H1 (cell line): ENCODE measurements around the gene SPOCK1. TPM values are rescaled to one million over a fixed set of nuclear protein-coding genes. Genes with fewer than 3 reads are reported as not detected.

Experiments used
- HDAC2 ChIP-seq, 2 experiments: fragments of 300-600 bp in 1 of 2; sonication (generic) in 1 of 2; IDR thresholded peaks; 2 replicates each; pipeline ENCODE4 v1.6.1; 2011 to 2012; ENCODE audit warnings: low read depth in 2 of 2, low read length in 2 of 2, mild to moderate bottlenecking in 2 of 2, moderate library complexity in 2 of 2, borderline replicate concordance in 1 of 2, inconsistent platforms in 1 of 2
- JUN ChIP-seq: IDR thresholded peaks from 2 replicates; pipeline ENCODE4 v1.6.1; 2011; ENCODE audit warnings: low read depth, mild to moderate bottlenecking, improper control_type of control experiment, low read length
- RAD21 ChIP-seq, 2 experiments: IDR thresholded peaks in 1 of 2; conservative IDR thresholded peaks in 1 of 2; 2 replicates each; pipeline ENCODE4 v1.6.1; 2011; ENCODE audit warnings: low read depth in 2 of 2, low read length in 2 of 2, improper control_type of control experiment in 1 of 2, inconsistent platforms in 1 of 2, mild to moderate bottlenecking in 1 of 2, moderate library complexity in 1 of 2
- RBBP5 ChIP-seq: IDR thresholded peaks from 2 replicates; pipeline ENCODE4 v1.7.1; 2012; ENCODE audit warnings: low read depth, mild to moderate bottlenecking, inconsistent platforms, low read length, moderate library complexity, borderline replicate concordance
- polyA plus RNA-seq, 7 experiments: library from polyadenylated mRNA; depleted of rRNA in 3 of 7; stranded (reverse) in 5 of 7; unstranded in 2 of 7; fragments of >200 nt in 5 of 7; fragments of 200-250 nt in 2 of 7; gene quantifications; 1 replicate in 5 of 7; 2 replicates in 1 of 7; 4 replicates in 1 of 7; pipeline versions ENCODE4 v1.2.1 to v1.2.3, GENCODE V29; 2011 to 2013; ENCODE audit warnings: missing spikeins in 2 of 7, mixed read lengths in 2 of 7
- total RNA-seq: library from RNA; stranded (reverse); fragmentation: NEBNext Ultra II Directional; extraction: Animal tissue kit (Norgen Biotek cat#: 25700); gene quantifications from 2 replicates; pipeline ENCODE4 v1.2.1, GENCODE V29; 2021

The SPOCK1 gene
- total and polyA plus RNA-seq, 2 of the 8 experiments (the other 6 are each of a cell fraction or from before 2014, with no cell fraction given) = 6.9 to 18.1 TPM

- TF ChIP-seq RAD21 (IDR thresholded peaks at IDR 0.05 in 1 of 2, conservative IDR thresholded peaks at IDR 0.05 in 1 of 2; ENCODE audit: low read depth in 2 of 2, low read length in 2 of 2) (no peak), HDAC2 (IDR thresholded peaks at IDR 0.05; ENCODE audit: borderline replicate concordance in 1 of 2, low read depth in 2 of 2, low read length in 2 of 2) (no peak), JUN (no peak), RBBP5 (no peak)
Observed at GRCh38 chr5:137155261-137156000, 343.7 kb downstream of the SPOCK1 start (continued).
